ENCODE results near the gene AGAP1. TPM values are rescaled to one million over a fixed set of nuclear protein-coding genes. Genes with fewer than 3 reads are reported as not detected.

Gene AGAP1
- polyA plus RNA-seq, 1 experiment: 12.4 TPM

DNA sequence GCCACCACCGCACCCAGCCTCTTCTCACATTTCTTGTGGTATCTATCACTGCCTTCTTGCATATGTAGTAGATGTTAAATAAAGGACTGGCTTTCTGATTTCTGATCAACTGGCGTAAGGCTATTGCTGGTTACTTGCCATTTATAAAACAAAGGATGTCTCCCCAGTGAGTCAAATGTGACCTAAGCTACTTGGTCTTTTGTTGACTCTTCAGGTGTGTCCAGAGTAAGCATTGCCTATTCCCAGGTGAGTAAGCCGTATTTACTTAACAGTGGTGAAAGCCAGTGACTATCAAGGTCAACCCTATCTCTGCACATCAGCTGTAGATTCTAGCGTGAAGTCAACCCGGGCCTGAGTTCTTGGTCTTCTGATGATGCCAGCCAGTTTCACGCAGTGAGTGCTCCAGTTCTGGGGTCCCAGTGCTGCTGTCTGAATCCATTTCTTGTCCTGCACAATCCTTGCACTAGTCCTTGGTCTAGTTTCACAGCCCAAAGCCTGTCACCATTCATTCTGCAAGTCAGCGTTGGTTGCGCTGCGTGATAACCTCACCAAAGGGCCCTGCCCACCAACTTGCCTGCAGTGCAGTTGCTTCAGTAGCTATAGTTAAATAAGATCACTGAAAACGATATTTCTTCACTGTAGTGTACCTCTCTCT, 554.2 kb downstream of the AGAP1 start:
- Histone ChIP-seq H3K9me3 (ENCODE audit: control insufficient read depth, insufficient read depth, low read length) (no peaks in the 10 kb centered on the region), H3K4me3 (ENCODE audit: low read depth, low read length) (no peak overlapping the region), H3K27me3 (ENCODE audit: control insufficient read depth, insufficient read depth, low read length) (no peaks in the 10 kb centered on the region), H3K27ac (ENCODE audit: low read depth, low read length) (no peak overlapping the region)
- CTCF ChIA-PET: interaction anchor here (0.6 kb wide), 1 partner anchor 9 kb away, joined by 4 read pairs; no protein-coding TSS in a partner anchor
- POLR2A ChIA-PET: no interaction called here
- no peak for DNase-seq (ENCODE audit: low read depth, low spot score)
- TF ChIP-seq, protein P1, sequence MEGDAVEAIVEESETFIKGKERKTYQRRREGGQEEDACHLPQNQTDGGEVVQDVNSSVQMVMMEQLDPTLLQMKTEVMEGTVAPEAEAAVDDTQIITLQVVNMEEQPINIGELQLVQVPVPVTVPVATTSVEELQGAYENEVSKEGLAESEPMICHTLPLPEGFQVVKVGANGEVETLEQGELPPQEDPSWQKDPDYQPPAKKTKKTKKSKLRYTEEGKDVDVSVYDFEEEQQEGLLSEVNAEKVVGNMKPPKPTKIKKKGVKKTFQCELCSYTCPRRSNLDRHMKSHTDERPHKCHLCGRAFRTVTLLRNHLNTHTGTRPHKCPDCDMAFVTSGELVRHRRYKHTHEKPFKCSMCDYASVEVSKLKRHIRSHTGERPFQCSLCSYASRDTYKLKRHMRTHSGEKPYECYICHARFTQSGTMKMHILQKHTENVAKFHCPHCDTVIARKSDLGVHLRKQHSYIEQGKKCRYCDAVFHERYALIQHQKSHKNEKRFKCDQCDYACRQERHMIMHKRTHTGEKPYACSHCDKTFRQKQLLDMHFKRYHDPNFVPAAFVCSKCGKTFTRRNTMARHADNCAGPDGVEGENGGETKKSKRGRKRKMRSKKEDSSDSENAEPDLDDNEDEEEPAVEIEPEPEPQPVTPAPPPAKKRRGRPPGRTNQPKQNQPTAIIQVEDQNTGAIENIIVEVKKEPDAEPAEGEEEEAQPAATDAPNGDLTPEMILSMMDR (IDR thresholded peaks at IDR 0.05; ENCODE audit: low read depth, low read length): no peak

DNA sequence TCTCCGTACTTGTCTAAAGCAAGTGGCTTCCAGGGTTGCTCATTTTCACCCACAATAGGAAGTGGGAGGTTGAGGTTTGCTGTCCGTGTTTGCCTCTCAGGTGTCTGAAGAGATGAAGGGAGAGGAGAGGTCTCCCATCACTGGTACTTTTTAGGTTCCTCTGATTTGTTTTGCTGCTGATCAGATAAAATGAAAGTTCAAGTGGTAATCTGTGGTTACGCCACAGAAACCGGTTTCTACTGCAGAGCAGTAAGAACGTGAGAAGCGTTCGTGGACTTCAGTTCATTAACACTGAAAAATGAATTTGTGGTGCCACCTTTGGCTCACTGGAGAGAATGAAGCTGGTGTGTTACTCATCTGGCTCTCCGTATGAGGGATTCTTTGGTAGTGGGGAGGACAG, 556.1 kb downstream of the AGAP1 start:
- no peaks in the 10 kb centered on the region for H3K9me3 ChIP-seq (ENCODE audit: control insufficient read depth, insufficient read depth, low read length)
- no peak for DNase-seq (ENCODE audit: low read depth, low spot score)
- ChIA-PET POLR2A (no interaction called here), CTCF (interaction anchor here (1.1 to 1.7 kb wide), 2 partner anchors 131 to 270 kb away, joined by 3 to 6 read pairs; no protein-coding TSS in a partner anchor)
- H3K27me3 ChIP-seq (ENCODE audit: control insufficient read depth, insufficient read depth, low read length): no peaks in the 10 kb centered on the region
- no peak overlapping the region for H3K4me3 ChIP-seq (ENCODE audit: low read depth, low read length)
- TF ChIP-seq, protein P1 (IDR thresholded peaks at IDR 0.05; ENCODE audit: low read depth, low read length): no peak
- H3K27ac ChIP-seq (ENCODE audit: low read depth, low read length): no peak overlapping the region

DNA sequence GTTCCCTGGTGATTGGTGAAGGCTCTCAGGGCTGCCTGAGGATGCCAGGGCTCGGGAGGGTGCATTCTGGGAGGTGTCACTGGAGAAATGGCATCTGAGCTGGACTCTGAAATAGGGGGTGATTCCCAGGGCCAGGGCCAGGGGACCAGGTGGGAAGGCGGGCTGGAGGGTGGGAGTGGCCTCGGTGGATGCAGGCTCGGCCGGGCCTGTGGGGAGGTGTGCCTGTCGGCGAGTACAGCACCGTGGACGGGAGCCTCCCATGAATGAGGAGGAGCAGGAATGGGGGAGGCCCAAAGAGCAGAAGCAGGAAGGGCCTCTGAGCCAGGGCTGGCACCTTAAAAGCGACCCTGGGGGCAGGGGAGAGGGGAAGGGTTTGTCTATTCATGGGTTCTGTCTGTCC, 557.5 kb downstream of the AGAP1 start:
- H3K27me3 ChIP-seq (ENCODE audit: control insufficient read depth, insufficient read depth, low read length): no peaks in the 10 kb centered on the region
- POLR2A ChIA-PET: no interaction called here
- CTCF ChIA-PET: no interaction called here
- H3K4me3 ChIP-seq (ENCODE audit: low read depth, low read length): no peak overlapping the region
- H3K27ac ChIP-seq (ENCODE audit: low read depth, low read length): no peak overlapping the region
- no peaks in the 10 kb centered on the region for H3K9me3 ChIP-seq (ENCODE audit: control insufficient read depth, insufficient read depth, low read length)
- DNase-seq (ENCODE audit: low read depth, low spot score): no peak
- TF ChIP-seq, protein P1 (IDR thresholded peaks at IDR 0.05; ENCODE audit: low read depth, low read length): no peak

DNA sequence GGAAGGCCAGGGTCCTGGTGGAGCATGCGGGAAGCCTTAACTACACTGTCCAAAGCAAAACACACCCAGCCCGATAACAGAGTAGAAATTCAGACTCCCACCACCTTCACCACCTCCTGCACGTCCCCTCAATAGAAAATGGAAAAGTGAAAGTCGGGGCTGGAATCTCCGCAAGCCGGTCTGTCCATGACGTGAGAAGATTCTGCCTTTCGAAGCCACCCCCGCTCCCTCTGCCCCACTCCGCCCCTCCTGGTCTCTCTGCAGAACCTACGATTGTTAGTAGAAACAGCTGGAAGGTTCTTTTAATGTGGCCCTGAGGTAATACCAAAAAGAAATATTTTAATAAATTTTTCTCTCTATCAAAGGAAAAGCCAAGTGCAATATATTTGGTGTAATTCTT, 558.0 kb downstream of the AGAP1 start:
- TF ChIP-seq, protein P1 (IDR thresholded peaks at IDR 0.05; ENCODE audit: low read depth, low read length): no peak
- CTCF ChIA-PET: no interaction called here
- Histone ChIP-seq H3K4me3 (ENCODE audit: low read depth, low read length) (no peak overlapping the region), H3K27ac (ENCODE audit: low read depth, low read length) (no peak overlapping the region), H3K27me3 (ENCODE audit: control insufficient read depth, insufficient read depth, low read length) (no peaks in the 10 kb centered on the region), H3K9me3 (ENCODE audit: control insufficient read depth, insufficient read depth, low read length) (no peaks in the 10 kb centered on the region)
- POLR2A ChIA-PET: no interaction called here
- DNase-seq (ENCODE audit: low read depth, low spot score): no peak

DNA sequence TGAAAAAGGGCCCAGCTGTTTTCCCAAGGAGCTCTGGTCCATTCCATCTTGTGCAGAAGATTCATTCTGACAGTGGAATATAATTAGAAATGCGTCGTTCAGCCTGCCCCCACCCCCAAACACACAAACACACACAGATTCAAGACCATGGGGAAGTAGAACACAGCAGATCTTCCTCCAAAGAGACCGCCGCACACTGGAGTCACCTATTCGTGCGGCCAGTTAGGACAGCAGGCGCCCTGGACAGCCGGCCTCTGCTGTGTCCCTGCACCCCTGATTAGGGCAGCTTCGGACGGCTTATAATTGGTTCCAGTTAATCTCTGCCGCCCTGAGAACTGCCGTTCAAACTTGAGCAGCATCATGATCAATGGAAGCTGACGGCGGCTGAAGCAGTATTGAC, 558.4 kb downstream of the AGAP1 start:
- TF ChIP-seq, protein P1 (IDR thresholded peaks at IDR 0.05; ENCODE audit: low read depth, low read length): no peak
- Histone ChIP-seq H3K27me3 (ENCODE audit: control insufficient read depth, insufficient read depth, low read length) (no peaks in the 10 kb centered on the region), H3K9me3 (ENCODE audit: control insufficient read depth, insufficient read depth, low read length) (no peaks in the 10 kb centered on the region), H3K4me3 (ENCODE audit: low read depth, low read length) (no peak overlapping the region), H3K27ac (ENCODE audit: low read depth, low read length) (no peak overlapping the region)
- no peak for DNase-seq (ENCODE audit: low read depth, low spot score)
- CTCF ChIA-PET: no interaction called here
- POLR2A ChIA-PET: no interaction called here

All from AG04450 (cell line).